Brain pericyte (primary cell): ENCODE measurements around the gene CXorf65.

ENCODE experiments used
- DNase-seq: peaks from one replicate; pipeline ENCODE4 v3.0.0-alpha.2; 2012; ENCODE audit warnings: low read depth, low spot score

Gene CXorf65

GRCh38 chrX:71106427-71106826, at the start of gene CXorf65:
TSS of gene CXorf65 (minus strand) at chrX:71106740. CDS start at chrX:71106556, 184 bp downstream.
- no peak for DNase-seq

GRCh38 chrX:71154641-71155040, 48.1 kb upstream of the CXorf65 start:
- DNase-seq: no peak

- no peak for DNase-seq
These were observed 47.7 kb upstream of the CXorf65 start for GRCh38 chrX:71154196-71154595.

GRCh38 chrX:71151366-71151765, 44.8 kb upstream of the CXorf65 start:
- DNase-seq: no peak

DNA sequence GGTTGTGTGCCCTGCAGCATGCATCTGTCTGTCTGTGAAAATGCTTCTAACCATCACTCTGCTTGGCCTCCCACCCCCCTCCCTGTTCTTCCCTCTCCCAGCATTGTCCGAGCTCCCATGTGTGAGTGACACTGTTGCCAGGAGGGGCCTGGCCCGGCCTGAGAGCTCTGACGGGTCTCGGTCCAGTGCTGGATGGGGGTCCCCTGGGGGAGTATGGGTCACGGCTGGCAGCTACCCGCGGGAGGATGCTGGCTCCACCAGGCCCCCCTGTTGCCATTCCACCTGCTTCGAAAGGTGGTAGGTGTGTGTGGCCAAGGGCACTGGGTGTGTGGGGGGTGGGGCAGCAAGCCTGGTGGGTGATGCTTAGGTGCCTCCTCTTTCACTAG, 41.7 kb upstream of the CXorf65 start:
- DNase-seq: no peak

- DNase-seq: no peak
These were observed 41.1 kb upstream of the CXorf65 start for GRCh38 chrX:71147496-71148277.

GRCh38 chrX:71144651-71145050, 38.1 kb upstream of the CXorf65 start, which contains the start of gene NLGN3:
TSS of gene NLGN3 (plus strand) at chrX:71144841. CDS start at chrX:71147750, 2,909 bp downstream.
- DNase-seq: no peak

DNA sequence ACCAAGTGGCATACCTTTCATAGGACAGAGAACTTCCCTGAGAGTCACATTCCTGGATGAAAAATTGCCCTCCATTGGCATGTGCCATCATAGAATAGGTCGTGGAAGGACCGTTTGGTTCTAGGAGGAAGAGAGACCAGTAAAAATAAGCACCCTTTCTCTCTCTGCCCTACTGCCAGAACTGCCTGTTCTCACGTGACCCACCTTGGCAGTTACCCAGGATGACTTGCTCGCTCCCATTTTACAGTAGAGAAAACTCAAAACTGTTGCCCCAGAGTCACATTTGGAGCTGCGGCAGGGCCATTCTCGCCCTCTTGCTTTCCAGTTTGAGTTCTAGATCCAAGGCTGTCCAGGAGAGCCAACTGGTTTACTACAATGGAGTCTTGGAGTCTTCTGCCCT, 37.0 kb upstream of the CXorf65 start:
- no peak for DNase-seq

- no peak for DNase-seq
These were observed 33.9 kb upstream of the CXorf65 start for GRCh38 chrX:71140440-71140839.

DNA sequence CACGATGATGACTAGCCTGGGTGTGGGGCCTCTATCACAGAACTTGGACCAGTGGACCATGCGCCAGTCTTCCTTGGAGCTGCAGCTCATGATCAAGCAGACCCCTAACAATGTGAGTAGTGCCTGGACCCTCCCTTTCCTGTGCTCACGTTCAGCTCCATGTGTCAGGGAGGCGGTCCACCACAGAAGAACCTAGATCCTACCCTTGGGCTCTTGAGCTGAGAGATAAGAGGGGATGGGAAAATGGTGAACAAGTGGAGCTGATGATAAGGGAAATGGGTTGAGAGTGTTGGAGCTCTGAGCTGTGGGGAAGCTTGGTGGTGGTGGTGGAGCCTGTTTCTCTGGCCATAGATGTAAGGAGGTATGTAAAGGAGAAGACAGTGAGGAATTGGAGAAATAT, 25.0 kb upstream of the CXorf65 start:
- no peak for DNase-seq

DNA sequence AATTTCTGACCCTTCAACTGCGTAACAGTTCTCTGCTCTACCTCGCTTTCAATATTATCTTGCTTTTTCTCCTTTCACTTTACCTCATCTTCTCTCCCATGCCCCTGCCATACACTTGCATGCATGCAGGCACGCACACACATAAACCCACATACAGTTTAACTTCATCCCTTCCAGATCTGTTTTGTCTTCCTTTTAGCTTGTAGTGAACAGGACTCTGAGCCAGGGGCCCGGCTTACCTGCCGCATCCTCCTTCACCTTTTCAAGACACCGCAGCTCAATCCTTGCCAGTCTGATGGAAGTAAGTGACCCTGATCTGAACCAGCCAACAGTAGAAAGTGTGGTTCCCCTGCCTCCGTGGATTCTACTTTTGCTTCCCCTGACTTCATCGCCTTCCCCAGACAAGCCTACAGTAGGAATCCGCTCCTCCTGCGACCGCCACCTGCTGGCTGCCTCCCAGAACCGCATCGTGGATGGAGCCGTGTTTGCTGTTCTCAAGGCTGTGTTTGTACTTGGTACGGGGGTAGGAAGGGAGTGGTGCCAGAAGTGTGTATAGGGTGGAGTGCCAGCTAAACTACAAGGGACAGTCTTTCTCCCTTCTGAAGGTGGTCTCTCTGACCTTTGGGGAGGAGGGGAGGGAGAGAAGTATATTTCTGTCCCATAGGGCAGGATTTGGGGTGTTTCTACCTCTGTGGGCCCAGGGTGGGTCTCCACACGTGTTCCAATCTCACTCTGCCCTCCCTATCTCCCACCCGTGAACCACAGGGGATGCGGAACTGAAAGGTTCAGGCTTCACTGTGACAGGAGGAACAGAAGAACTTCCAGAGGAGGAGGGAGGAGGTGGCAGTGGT, 22.6 kb upstream of the CXorf65 start:
- peak; percentile 17 for DNase-seq

DNA sequence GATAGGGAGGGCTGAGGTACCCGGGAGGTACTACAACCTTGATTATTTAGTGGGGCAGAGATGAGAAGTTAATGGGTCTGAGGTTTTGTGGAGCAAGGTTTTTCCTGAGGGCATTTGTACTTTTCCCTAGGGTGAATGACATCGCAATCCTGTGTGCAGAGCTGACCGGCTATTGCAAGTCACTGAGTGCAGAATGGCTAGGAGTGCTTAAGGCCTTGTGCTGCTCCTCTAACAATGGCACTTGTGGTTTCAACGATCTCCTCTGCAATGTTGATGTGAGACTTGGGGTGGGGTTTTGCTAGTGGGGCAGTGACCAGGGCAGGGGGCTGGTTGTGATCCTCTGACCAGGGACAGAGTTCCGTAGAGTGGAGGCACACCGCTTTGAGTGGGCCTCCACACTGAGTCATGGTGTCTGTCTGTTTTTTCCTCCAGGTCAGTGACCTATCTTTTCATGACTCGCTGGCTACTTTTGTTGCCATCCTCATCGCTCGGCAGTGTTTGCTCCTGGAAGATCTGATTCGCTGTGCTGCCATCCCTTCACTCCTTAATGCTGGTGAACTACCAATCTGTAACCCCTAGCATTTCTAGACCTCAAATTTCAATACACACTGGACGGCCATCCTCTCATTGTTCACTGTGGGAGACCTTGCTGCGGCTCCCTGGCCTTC, 21.8 kb upstream of the CXorf65 start:
- no peak for DNase-seq

DNA sequence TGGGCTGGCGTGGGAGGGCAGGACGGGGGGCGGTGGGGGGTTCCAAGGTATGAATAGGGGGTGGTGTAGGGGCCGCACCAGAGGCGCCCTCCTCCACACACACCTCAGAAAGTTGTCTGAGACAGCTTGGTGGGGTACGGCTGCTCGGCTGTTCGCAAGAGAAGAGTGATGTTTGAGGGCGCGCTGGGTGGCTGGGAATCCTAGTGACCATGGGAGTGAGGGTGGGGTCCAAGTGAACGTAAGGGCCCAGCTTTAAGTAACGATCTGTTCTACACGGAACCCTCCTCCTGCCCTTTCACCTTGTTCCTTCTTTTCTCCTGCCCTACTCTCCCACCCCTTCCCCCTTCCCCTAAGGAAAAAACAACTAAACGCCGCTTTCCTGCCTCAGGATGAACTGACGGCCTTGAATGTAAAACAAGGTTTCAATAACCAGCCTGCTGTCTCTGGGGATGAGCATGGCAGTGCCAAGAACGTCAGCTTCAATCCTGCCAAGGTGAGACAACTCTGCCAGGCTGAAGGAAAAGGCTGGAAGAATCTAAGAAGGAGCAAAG, 12.5 kb upstream of the CXorf65 start:
- DNase-seq: no peak

GRCh38 chrX:71118032-71118984, 11.8 kb upstream of the CXorf65 start, which contains the start of gene MED12:
TSS of gene MED12 (plus strand) at chrX:71118596. CDS start at chrX:71118755, 159 bp downstream.
- DNase-seq: peak; percentile 63

DNA sequence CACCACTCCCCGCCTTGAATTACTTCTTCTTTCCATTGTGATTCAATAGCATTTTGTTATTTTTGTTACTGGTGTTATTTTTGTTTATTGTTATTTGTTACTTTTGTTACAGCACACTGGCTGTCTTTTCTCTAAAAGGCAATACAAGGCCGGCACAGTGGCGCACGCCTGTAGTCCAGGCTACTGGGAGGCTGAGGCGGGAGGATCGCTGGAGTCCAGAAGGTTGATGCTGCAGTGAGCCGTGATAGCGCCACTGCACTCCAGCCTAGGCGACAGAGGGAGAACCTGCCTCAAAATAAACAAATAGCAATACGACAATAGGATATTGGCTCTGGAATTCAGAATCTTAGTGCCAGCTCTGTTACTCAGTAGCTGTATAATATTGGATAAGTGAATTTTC, 10.8 kb upstream of the CXorf65 start:
- no peak for DNase-seq

DNA sequence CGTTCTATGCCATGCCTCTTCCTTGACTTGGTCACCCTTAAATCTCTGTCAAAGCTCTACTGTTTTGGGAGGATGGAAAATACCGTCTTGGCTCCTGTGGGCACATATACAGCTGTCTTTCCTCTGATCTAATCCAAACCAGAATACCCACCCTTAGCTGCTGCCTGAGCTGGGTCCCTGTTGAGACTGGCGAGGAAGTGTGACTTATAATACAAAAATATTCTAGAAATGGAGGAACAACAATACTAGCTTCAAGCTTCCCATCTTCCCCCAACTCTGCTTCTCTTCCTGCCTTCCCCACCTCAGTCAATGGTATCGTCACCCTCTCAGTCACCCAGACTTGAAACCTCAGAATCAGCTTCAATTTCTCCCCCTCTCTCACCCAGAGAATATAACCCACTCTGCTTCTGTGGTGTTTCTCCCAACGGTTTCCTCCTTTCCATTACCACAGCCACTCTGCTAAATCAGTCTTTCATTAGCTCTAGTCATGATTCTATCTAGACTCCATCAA, 5.4 kb upstream of the CXorf65 start:
- no peak for DNase-seq

DNA sequence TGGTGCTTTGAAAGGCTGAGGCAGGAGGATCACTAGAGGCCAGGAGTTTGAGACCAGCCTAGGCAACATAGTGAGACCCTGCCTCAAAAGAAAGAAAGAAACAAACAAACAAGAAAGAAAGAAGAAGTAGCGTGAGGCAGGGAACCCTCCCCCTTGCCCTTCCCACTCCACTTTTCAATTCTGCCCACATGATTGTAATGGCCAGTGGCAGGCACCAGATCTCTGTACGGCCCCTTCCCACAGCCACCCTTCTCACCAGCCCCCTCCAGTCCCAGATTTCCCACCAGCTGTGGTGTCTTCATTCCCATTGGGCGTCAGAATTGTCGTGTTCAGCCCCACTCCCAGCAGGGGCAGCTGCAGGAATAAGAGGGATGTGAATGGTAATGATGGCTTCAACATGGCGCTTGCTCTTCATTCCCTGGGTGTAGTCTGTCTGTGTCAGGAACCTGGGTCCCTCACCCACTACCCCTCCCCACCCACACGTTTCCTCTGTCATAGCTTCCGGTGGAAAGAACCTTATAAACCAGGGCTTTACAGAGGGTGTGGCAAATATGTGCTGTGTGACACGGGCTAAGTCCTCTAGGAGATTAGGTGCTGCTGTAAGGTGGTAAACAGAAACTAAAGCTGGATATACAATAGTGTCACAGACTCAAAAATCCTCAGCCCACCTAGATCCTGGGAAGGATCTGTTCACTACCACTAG, 4.8 kb upstream of the CXorf65 start, which contains the start of gene IL2RG:
TSS of gene IL2RG (minus strand) at position 437 of the 703 bp plus-strand sequence. CDS start at position 399, 38 bp downstream.
- no peak for DNase-seq

- DNase-seq: no peak
These were observed 2.5 kb upstream of the CXorf65 start for GRCh38 chrX:71109051-71109450.

DNA sequence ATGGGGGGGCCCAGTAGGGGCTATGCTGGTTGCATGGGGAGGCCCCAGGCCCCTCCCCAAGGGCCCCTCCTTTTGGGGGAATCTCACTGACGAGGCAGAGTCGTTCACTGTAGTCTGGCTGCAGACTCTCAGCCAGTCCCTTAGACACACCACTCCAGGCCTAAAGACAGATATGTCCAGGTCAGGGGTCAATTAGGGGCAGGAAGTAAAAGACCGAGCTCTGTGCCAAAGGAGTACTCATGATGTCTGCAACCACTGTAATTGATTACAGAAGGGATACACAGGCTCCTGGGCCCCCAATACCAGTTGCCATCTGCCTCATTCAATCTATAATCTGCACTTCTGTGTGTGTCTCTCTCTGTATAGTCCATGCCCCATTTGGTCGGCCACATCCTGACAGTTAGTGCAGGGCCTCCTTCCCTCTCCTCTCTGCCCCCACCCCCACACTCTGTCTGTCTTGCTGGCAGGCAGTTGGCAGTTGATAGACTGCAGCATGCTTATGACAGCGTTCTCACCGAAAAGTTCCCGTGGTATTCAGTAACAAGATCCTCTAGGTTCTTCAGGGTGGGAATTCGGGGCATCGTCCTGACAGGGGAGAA, 1.3 kb upstream of the CXorf65 start:
- no peak for DNase-seq
